SJSA1 (cell line): Measurements from ENCODE around the gene DNAH8. TPM values are rescaled to one million over a fixed set of nuclear protein-coding genes. Genes with fewer than 3 reads are reported as not detected.

Experiments used
- DNase-seq, 2 experiments: peaks; one replicate each; pipeline ENCODE4 v3.0.0-alpha.2; 2015 to 2020; ENCODE audit warnings: low spot score in 2 of 2, low read depth in 1 of 2
- H3K27ac ChIP-seq: fragments of 250-450 bp; sonication (Bioruptor Pico); 2 replicates; pipeline ENCODE4 v1.5.1; 2020; ENCODE audit warnings: mild to moderate bottlenecking, moderate library complexity
- H3K27me3 ChIP-seq: fragments of 250-450 bp; sonication (Bioruptor Pico); replicated peaks from 2 replicates; pipeline ENCODE4 v1.5.1; 2020; ENCODE audit warnings: mild to moderate bottlenecking, moderate library complexity
- H3K36me3 ChIP-seq: fragments of 250-450 bp; sonication (Bioruptor Pico); 2 replicates; pipeline ENCODE4 v1.5.1; 2020; ENCODE audit warnings: mild to moderate bottlenecking
- H3K4me1 ChIP-seq: fragments of 250-450 bp; sonication (Bioruptor Pico); replicated peaks from 2 replicates; pipeline ENCODE4 v1.6.1; 2021; ENCODE audit warnings: mild to moderate bottlenecking
- H3K4me3 ChIP-seq: fragments of 250-450 bp; sonication (Bioruptor Pico); 2 replicates; pipeline ENCODE4 v1.5.1; 2020; ENCODE audit warnings: mild to moderate bottlenecking
- H3K9me3 ChIP-seq: fragments of 250-450 bp; sonication (Bioruptor Pico); replicated peaks from 2 replicates; pipeline ENCODE4 v1.5.1; 2020; ENCODE audit warnings: mild to moderate bottlenecking
- total RNA-seq: library from RNA; depleted of rRNA; stranded (reverse); fragments of >200 nt; shearing (Covaris generic); gene quantifications from 2 replicates; pipeline ENCODE4 v1.2.3, GENCODE V29; 2014

DNAH8 gene
- total RNA-seq, 1 experiment from 2014 or later, result not detected

- H3K27me3 ChIP-seq, result peaks cover 5% of the 10 kb centered on the region
- no peaks in the 10 kb centered on the region for H3K9me3 ChIP-seq
- no peak overlapping the region for H3K4me3 ChIP-seq
- H3K4me1 ChIP-seq, result no peaks in the 10 kb centered on the region
- no peak for DNase-seq
- no peaks in the 10 kb centered on the region for H3K36me3 ChIP-seq
- H3K27ac ChIP-seq, result no peak overlapping the region
Measured at GRCh38 chr6:39041072-39041471, 326.0 kb downstream of the DNAH8 start.

GRCh38 chr6:39043776-39044175, 328.7 kb downstream of the DNAH8 start:
- peaks cover 28% of the 10 kb centered on the region for H3K27me3 ChIP-seq
- H3K36me3 ChIP-seq, result no peaks in the 10 kb centered on the region
- DNase-seq, result no peak
- H3K4me3 ChIP-seq, result no peak overlapping the region
- H3K4me1 ChIP-seq, result no peaks in the 10 kb centered on the region
- H3K27ac ChIP-seq, result no peak overlapping the region
- H3K9me3 ChIP-seq, result no peaks in the 10 kb centered on the region

DNA sequence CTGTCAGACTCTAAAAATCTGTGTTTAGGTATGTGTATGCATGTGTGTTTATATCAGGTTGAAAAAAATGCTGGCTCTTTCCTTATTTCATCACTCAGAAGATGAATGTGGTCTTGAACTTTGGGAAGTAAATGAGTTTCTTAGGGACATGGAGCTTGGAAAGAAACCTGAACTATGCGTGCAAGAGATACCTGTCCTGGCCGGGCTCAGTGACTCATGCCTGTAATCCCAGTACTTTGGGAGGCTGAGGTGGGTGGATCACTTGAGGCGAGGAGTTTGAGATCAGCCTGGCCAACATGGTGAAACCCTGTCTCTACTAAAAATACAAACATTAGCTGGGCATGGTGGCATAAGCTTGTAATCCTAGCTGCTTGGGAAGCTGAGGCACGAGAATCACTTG, 329.1 kb downstream of the DNAH8 start:
- no peaks in the 10 kb centered on the region for H3K4me1 ChIP-seq
- H3K27me3 ChIP-seq, result peaks cover 32% of the 10 kb centered on the region
- no peak overlapping the region for H3K27ac ChIP-seq
- no peaks in the 10 kb centered on the region for H3K9me3 ChIP-seq
- no peaks in the 10 kb centered on the region for H3K36me3 ChIP-seq
- DNase-seq, result no peak
- no peak overlapping the region for H3K4me3 ChIP-seq

DNA sequence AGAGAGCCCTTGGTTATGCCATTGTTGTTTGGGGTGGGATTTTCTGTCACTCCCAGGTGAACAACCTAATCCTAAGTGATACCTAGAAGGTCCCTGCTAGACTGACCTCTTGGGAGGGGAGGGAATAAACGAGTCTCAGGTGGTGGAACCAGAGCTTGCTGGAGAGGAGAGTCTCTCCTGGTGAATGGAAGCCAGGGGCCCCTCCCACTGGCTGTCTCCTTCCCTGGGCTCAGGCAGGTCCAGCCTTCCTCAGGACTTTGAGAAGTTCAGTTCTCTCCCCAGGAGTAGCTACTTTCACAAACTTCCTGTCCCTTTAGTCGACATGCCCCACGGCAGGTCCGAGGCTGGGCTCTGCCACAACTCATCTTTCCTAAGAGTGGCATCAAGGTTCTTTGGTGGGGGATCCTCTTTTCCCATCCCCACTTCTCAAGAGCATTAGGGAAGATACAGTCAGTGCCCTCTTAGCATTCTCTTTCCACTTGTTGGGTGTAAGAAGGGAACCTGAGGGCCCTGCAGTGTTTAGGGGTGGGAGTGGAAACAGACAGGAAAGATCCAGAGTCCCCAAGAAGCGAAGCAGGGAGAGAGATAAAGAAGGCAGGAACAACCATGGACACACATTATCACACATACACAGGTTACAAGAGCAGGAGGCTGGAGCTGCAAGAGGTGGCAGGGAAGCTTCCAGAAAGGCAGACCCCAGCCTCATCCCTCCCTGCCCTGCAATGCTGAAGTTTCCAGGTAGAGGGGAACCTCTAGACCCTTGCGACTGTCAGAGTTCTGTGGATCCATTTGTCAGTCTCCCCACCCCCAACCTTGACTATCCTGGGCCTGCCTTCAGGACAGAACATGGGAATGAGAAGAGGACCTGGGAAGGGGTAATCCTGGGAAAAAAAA, 332.6 kb downstream of the DNAH8 start:
- no peak overlapping the region for H3K27ac ChIP-seq
- DNase-seq, result no peak
- H3K36me3 ChIP-seq, result no peaks in the 10 kb centered on the region
- no peaks in the 10 kb centered on the region for H3K4me1 ChIP-seq
- no peak overlapping the region for H3K4me3 ChIP-seq
- H3K9me3 ChIP-seq, result no peaks in the 10 kb centered on the region
- peaks cover 39% of the 10 kb centered on the region for H3K27me3 ChIP-seq

DNA sequence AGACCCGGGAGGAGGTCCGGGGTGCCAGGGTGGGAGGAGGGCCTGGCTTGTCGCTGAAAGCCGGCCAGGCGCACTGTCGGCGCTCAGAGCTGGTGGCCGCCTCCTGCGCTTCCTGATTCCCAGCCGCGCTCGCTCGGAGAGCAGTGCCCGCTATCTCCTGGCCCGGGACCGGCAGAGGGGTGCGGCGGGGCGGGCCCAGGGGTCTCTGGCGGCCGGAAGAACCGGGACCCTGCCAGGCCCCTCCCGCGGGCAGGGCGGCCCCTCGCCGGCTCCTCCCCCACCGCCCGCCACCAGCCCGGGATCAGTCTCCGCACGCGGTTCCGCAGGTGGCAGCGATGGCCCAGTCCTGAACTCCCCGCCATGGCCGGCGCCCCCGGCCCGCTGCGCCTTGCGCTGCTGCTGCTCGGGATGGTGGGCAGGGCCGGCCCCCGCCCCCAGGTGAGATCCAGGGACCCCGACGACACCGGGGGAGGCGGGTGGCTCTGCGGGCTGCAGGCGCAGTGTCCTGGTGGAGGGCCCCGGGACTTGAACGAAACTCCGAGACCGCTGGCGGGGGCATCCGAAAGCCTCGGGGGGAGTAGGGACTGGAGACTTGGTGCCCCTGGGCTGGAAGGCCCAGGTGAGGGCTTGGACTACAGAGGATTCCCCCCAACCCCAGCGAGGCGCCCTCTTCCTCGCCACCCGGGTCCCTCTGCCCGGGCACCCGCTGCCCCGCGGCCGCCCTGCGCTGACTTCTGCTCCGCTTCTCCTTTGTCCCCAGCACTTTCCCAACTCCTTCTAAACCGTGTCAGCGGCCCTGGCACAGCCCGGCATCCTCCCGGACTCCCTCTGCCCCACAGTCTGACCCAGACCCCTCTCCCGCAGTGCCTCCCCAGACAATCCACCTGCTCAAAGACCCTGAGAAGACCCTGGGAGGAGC, 333.6 kb downstream of the DNAH8 start, which contains the start of gene GLP1R:
Gene GLP1R, plus strand, starts transcription at position 301 of the 919 bp plus-strand sequence. Its CDS starts 60 bp downstream, at position 361.
- Histone ChIP-seq H3K36me3 (no peaks in the 10 kb centered on the region), H3K27ac (no peak within 1 kb of the TSS), H3K9me3 (no peaks in the 10 kb centered on the region), H3K4me1 (no peaks in the 10 kb centered on the region), H3K27me3 (peaks cover 39% of the 10 kb centered on the region), H3K4me3 (no peak within 1 kb of the TSS)
- DNase-seq, result no peak

GRCh38 chr6:39049575-39050283, 334.6 kb downstream of the DNAH8 start:
- H3K36me3 ChIP-seq, result no peaks in the 10 kb centered on the region
- H3K4me3 ChIP-seq, result no peak overlapping the region
- H3K4me1 ChIP-seq, result no peaks in the 10 kb centered on the region
- H3K27me3 ChIP-seq, result peaks cover 39% of the 10 kb centered on the region
- H3K27ac ChIP-seq, result no peak overlapping the region
- no peaks in the 10 kb centered on the region for H3K9me3 ChIP-seq
- no peak for DNase-seq

DNA sequence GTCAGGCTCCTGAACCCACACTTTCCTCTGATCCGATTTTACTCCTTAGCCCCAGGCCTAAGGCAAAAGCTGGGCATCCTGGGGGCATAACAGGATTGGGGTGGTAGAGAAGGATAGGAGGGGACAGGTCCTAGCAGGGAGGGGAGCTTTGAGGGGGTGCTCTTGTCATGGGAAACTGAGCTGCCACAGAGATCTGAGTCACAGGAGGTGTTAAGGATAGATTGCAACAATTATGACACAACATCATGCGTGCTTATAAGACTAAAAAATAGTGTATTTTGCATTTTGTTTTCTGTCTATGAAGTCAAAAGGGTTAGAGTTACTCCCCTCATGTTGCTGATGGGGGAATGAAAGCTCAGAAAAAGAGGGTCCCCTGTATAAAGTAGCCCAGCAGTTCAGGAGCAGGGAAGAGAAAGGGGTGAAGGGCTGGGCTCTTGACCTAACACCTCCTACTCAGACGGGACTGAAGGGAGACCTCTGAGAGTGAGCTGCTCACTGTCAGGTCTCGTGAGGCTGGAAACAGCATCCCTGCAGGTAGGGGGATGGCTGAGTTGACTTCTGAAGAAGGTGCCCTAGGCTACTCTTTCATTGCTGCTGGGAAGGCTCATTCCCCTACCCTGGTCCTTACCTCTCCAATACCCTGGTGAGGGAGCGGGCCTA, 335.5 kb downstream of the DNAH8 start:
- Histone ChIP-seq H3K4me1 (no peaks in the 10 kb centered on the region), H3K4me3 (no peak overlapping the region), H3K27ac (no peak overlapping the region), H3K9me3 (no peaks in the 10 kb centered on the region), H3K36me3 (no peaks in the 10 kb centered on the region), H3K27me3 (peaks cover 37% of the 10 kb centered on the region)
- no peak for DNase-seq

DNA sequence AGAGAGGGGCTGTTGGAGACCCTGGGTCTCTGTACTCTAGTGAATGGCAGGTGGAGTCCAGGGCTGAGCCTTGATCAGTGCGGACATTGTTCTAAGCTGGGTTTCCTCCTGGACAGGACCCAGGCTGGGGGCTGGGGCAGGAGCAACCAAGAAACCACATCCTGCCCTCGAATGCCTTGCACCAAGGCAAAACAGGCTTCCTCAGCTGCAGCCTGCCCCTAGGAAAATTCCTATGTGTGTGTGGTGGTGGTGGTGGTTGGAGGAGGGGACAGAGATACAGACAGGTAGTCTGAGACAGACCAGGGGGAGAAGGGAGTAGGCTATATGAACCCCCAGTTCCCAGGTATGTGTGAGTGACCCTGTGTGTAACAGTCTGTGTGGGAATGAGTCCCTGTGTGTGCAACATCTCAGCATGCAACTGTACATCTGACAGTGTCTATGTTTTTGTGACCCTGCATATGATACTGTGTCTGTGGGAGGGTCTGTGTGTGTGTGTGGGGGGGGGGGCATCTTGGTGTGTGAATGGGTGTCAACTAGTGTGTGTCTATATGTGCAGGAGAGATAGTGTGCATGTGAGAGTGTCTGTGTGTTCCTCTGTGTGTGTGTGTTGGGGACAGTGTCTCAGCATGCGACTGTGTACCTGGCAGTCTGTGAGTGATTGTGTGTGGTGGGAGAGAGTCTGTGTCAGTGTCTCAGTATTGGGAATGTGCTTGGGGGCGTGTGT, 336.4 kb downstream of the DNAH8 start:
- Histone ChIP-seq H3K27me3 (peaks cover 33% of the 10 kb centered on the region), H3K4me3 (no peak overlapping the region), H3K4me1 (no peaks in the 10 kb centered on the region), H3K36me3 (no peaks in the 10 kb centered on the region), H3K27ac (no peak overlapping the region), H3K9me3 (no peaks in the 10 kb centered on the region)
- DNase-seq, result no peak

- no peak overlapping the region for H3K4me3 ChIP-seq
- H3K27me3 ChIP-seq, result peaks cover 17% of the 10 kb centered on the region
- no peak for DNase-seq
- H3K4me1 ChIP-seq, result no peaks in the 10 kb centered on the region
- no peaks in the 10 kb centered on the region for H3K36me3 ChIP-seq
- no peak overlapping the region for H3K27ac ChIP-seq
- no peaks in the 10 kb centered on the region for H3K9me3 ChIP-seq
Measured at GRCh38 chr6:39053016-39053624, 338.0 kb downstream of the DNAH8 start.

GRCh38 chr6:39053854-39054576, 338.9 kb downstream of the DNAH8 start:
- H3K9me3 ChIP-seq, result no peaks in the 10 kb centered on the region
- H3K4me1 ChIP-seq, result no peaks in the 10 kb centered on the region
- H3K27ac ChIP-seq, result no peak overlapping the region
- no peak for DNase-seq
- no peaks in the 10 kb centered on the region for H3K36me3 ChIP-seq
- H3K4me3 ChIP-seq, result no peak overlapping the region
- peaks cover 9% of the 10 kb centered on the region for H3K27me3 ChIP-seq

- H3K36me3 ChIP-seq, result no peaks in the 10 kb centered on the region
- H3K4me1 ChIP-seq, result no peaks in the 10 kb centered on the region
- H3K27me3 ChIP-seq, result peaks cover 5% of the 10 kb centered on the region; the same call in 1 of the 2 replicates
- no peak overlapping the region for H3K4me3 ChIP-seq
- no peak overlapping the region for H3K27ac ChIP-seq
- H3K9me3 ChIP-seq, result no peaks in the 10 kb centered on the region
- DNase-seq, result no peak
Measured at GRCh38 chr6:39054577-39055142, 339.5 kb downstream of the DNAH8 start.
